ENCODE measurements around the gene ACMSD. TPM values are rescaled to one million over a fixed set of nuclear protein-coding genes. Genes with fewer than 3 reads are reported as not detected.
A peak's percentile ranks its signal among the peaks of the same experiment; 100 is the strongest.

The ACMSD gene
- total RNA-seq, 2 experiments from 2014 or later: not detected

GRCh38 chr2:134911400-134911785 is 73.0 kb downstream of the ACMSD start:
- TF ChIP-seq CTCF (IDR thresholded peaks at IDR 0.05): no peak
- POLR2A ChIA-PET: no interaction called here
- Mint-ChIP-seq H3K9me3 (peaks cover 3% of the 10 kb centered on the region), H3K4me3 (no peak overlapping the region), H3K27ac (no peak overlapping the region), H3K4me1 (ENCODE audit: low read depth) (no peaks in the 10 kb centered on the region), H3K36me3 (ENCODE audit: low read depth) (no peaks in the 10 kb centered on the region), H3K27me3 (no peaks in the 10 kb centered on the region)
- DNase-seq: no peak
- no peak for ATAC-seq
- CTCF ChIA-PET: interaction anchor here (0.6 kb wide), 1 partner anchor 13 kb away, joined by 3 read pairs; no protein-coding TSS in a partner anchor
- intact Hi-C loops (cut with micrococcal nuclease): no loop called here

GRCh38 chr2:134912361-134912760 is 73.9 kb downstream of the ACMSD start:
- H3K27me3 Mint-ChIP-seq: no peaks in the 10 kb centered on the region
- no peaks in the 10 kb centered on the region for H3K36me3 Mint-ChIP-seq (ENCODE audit: low read depth)
- intact Hi-C loops (cut with micrococcal nuclease): no loop called here
- no peak for ATAC-seq
- ChIA-PET POLR2A (no interaction called here), CTCF (no interaction called here)
- DNase-seq: no peak
- H3K27ac Mint-ChIP-seq: no peak overlapping the region
- H3K9me3 Mint-ChIP-seq: peaks cover 2% of the 10 kb centered on the region
- H3K4me3 Mint-ChIP-seq: no peak overlapping the region
- H3K4me1 Mint-ChIP-seq (ENCODE audit: low read depth): peaks cover 6% of the 10 kb centered on the region
- TF ChIP-seq CTCF (IDR thresholded peaks at IDR 0.05): no peak

- CTCF ChIA-PET: interaction anchor here (0.7 to 1.1 kb wide), 3 partner anchors 9 to 799 kb away, joined by 3 to 5 read pairs (median 3); no protein-coding TSS in a partner anchor
- Mint-ChIP-seq H3K4me3 (peak overlapping the region; percentile 82), H3K4me1 (ENCODE audit: low read depth) (peaks cover 21% of the 10 kb centered on the region), H3K36me3 (ENCODE audit: low read depth) (peaks cover 17% of the 10 kb centered on the region), H3K27ac (peak overlapping the region; percentile 97), H3K9me3 (no peaks in the 10 kb centered on the region), H3K27me3 (peaks cover 2% of the 10 kb centered on the region)
- DNase-seq: peak; percentile 22
- POLR2A ChIA-PET: interaction anchor here (0.6 to 1.3 kb wide), 6 partner anchors 9 to 615 kb away, joined by 3 to 7 read pairs (median 3); partner anchors contain the start of genes R3HDM1 and RAB3GAP1
- no peak for ATAC-seq
- intact Hi-C loops (cut with micrococcal nuclease): no loop called here
- TF ChIP-seq CTCF (IDR thresholded peaks at IDR 0.05): no peak
Measured at GRCh38 chr2:134917360-134917865, 79.0 kb downstream of the ACMSD start.

GRCh38 chr2:134917888-134918525 is 79.6 kb downstream of the ACMSD start:
- peaks cover 2% of the 10 kb centered on the region for H3K27me3 Mint-ChIP-seq
- peak overlapping the region; percentile 97 for H3K27ac Mint-ChIP-seq
- H3K4me1 Mint-ChIP-seq (ENCODE audit: low read depth): peaks cover 26% of the 10 kb centered on the region
- ATAC-seq (peak; percentile 76), DNase-seq (peak; percentile 94)
- H3K36me3 Mint-ChIP-seq (ENCODE audit: low read depth): peaks cover 22% of the 10 kb centered on the region
- no peaks in the 10 kb centered on the region for H3K9me3 Mint-ChIP-seq
- TF ChIP-seq CTCF (IDR thresholded peaks at IDR 0.05): peak; percentile 17
- intact Hi-C loops (cut with micrococcal nuclease): loop anchor here (2.0 kb wide), 2 partner anchors 135 to 613 kb away; partner anchors contain the start of genes R3HDM1, RAB3GAP1 and ZRANB3
- POLR2A ChIA-PET: interaction anchor here (0.6 to 1.3 kb wide), 9 partner anchors 9 to 614 kb away, joined by 3 to 8 read pairs (median 3); partner anchors contain the start of genes R3HDM1 and RAB3GAP1
- CTCF ChIA-PET: interaction anchor here (0.7 to 1.1 kb wide), 4 partner anchors 9 to 800 kb away, joined by 3 to 5 read pairs (median 4); no protein-coding TSS in a partner anchor
- H3K4me3 Mint-ChIP-seq: peak overlapping the region; percentile 82

Measured in activated CD8-positive, alpha-beta T cell treated with anti-CD3 and anti-CD28 coated beads for 36 hours (primary cell).